ENCODE data around the gene TEC.

TEC gene

DNA sequence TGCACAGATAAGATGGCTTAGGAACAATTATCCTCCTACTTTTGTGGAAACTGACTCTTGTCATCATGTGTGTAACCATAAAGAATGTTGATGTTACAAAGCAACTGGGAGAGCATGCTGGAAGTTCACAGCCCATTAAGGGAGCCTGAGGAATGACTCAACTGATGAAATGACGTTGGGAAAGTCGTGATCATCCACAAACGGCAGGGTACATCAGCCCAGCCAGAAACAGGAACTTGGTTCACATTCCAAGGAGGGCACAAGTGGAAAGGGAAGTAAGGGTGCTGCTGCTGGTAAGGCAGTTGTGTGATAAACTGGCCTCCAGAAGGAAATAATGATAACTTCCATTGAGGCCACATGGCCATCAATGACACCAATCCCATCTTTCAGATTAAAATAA, 6.7 kb downstream of the TEC start:
- Histone ChIP-seq H3K14ac (ENCODE audit: low read length) (no peak overlapping the region), H2BK5ac (ENCODE audit: low read length) (no peak overlapping the region), H3K79me1 (ENCODE audit: low read depth, low read length) (no peaks in the 10 kb centered on the region), H2BK12ac (ENCODE audit: low read length) (no peak overlapping the region), H3K4me2 (ENCODE audit: insufficient read depth, low read length, poor library complexity, severe bottlenecking) (no peak overlapping the region), H4K91ac (ENCODE audit: low read depth, low read length, poor library complexity) (no peak overlapping the region), H2AK5ac (ENCODE audit: low read depth, low read length) (no peak overlapping the region), H4K8ac (ENCODE audit: low read depth, low read length) (no peak overlapping the region), H3K4ac (ENCODE audit: low read length) (no peak overlapping the region), H3K4me3 (ENCODE audit: low read length in 2 of 2) (no peak overlapping the region), H3K23ac (ENCODE audit: low read depth, low read length, poor library complexity) (no peak overlapping the region), H3K9me3 (replicated peaks in 1 of 2; ENCODE audit: control insufficient read depth in 2 of 2, insufficient read depth in 1 of 2, low read depth in 1 of 2, low read length in 2 of 2) (no peaks in the 10 kb centered on the region), H3K9ac (ENCODE audit: low read depth, low read length, poor library complexity) (no peak overlapping the region), H3K27ac (replicated peaks; ENCODE audit: low read length) (no peak overlapping the region), H2AFZ (ENCODE audit: low read length) (no peak overlapping the region), H3K36me3 (replicated peaks in 1 of 2; ENCODE audit: control insufficient read depth in 2 of 2, insufficient read depth in 2 of 2, low read length in 2 of 2) (no peaks in the 10 kb centered on the region), H2BK120ac (ENCODE audit: low read depth, low read length) (no peak overlapping the region), H2BK15ac (ENCODE audit: low read length) (no peak overlapping the region), H3K27me3 (ENCODE audit: control insufficient read depth in 3 of 3, insufficient read depth in 3 of 3, low read depth in 1 of 3, low read length in 3 of 3) (peaks cover 0 to 10% (median 0%) of the 10 kb centered on the region in 3 experiments), H3K18ac (ENCODE audit: low read length) (no peak overlapping the region), H3K4me1 (ENCODE audit: control insufficient read depth in 2 of 2, insufficient read depth in 1 of 2, low read depth in 1 of 2, low read length in 2 of 2) (no peaks in the 10 kb centered on the region)
- no peak for DNase-seq (ENCODE audit: low spot score)
- WGBS, 2 donors (ENCODE audit: extremely low coverage in 2 of 2, insufficient read length in 2 of 2, insufficient replicate concordance in 1 of 2) = no CpG with 5 or more reads among the region's 3 CpGs

DNA sequence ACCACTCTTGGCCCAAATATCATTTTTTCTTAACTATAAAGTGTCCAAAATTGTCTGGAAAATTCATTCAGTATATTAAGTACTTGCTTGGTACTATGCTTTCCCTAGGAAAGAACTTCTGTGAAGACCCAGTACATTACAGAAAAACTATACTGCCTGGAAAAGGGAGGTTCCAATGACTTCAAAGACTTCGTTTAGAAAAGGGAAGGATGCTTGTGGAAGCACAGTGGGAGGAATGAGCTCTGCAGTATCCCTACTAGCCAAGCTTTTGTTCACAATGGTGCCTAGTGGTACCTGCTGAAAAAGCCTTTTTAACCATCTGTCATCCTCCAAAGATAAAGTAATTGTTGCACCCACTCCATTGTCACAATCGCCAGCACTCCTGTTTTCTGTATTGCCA, 7.2 kb downstream of the TEC start:
- H3K23ac ChIP-seq (ENCODE audit: low read depth, low read length, poor library complexity) = no peak overlapping the region
- WGBS, 2 donors (ENCODE audit: extremely low coverage in 2 of 2, insufficient read length in 2 of 2, insufficient replicate concordance in 1 of 2) = no CpG with 5 or more reads among the region's 2 CpGs
- no peak overlapping the region for H4K8ac ChIP-seq (ENCODE audit: low read depth, low read length)
- no peak overlapping the region for H3K4me2 ChIP-seq (ENCODE audit: insufficient read depth, low read length, poor library complexity, severe bottlenecking)
- H3K36me3 ChIP-seq (replicated peaks in 1 of 2; ENCODE audit: control insufficient read depth in 2 of 2, insufficient read depth in 2 of 2, low read length in 2 of 2) = no peaks in the 10 kb centered on the region
- no peak overlapping the region for H2BK5ac ChIP-seq (ENCODE audit: low read length)
- peaks cover 0 to 5% (median 0%) of the 10 kb centered on the region in 3 experiments for H3K27me3 ChIP-seq (ENCODE audit: control insufficient read depth in 3 of 3, insufficient read depth in 3 of 3, low read depth in 1 of 3, low read length in 3 of 3)
- no peak overlapping the region for H2BK120ac ChIP-seq (ENCODE audit: low read depth, low read length)
- H3K9me3 ChIP-seq (replicated peaks in 1 of 2; ENCODE audit: control insufficient read depth in 2 of 2, insufficient read depth in 1 of 2, low read depth in 1 of 2, low read length in 2 of 2) = no peaks in the 10 kb centered on the region
- H3K4me3 ChIP-seq (ENCODE audit: low read length in 2 of 2) = no peak overlapping the region
- H2BK15ac ChIP-seq (ENCODE audit: low read length) = no peak overlapping the region
- no peaks in the 10 kb centered on the region for H3K4me1 ChIP-seq (ENCODE audit: control insufficient read depth in 2 of 2, insufficient read depth in 1 of 2, low read depth in 1 of 2, low read length in 2 of 2)
- H2AFZ ChIP-seq (ENCODE audit: low read length) = no peak overlapping the region
- no peak overlapping the region for H3K14ac ChIP-seq (ENCODE audit: low read length)
- no peak overlapping the region for H2BK12ac ChIP-seq (ENCODE audit: low read length)
- DNase-seq (ENCODE audit: low spot score) = no peak
- no peak overlapping the region for H3K18ac ChIP-seq (ENCODE audit: low read length)
- H3K4ac ChIP-seq (ENCODE audit: low read length) = no peak overlapping the region
- no peak overlapping the region for H3K9ac ChIP-seq (ENCODE audit: low read depth, low read length, poor library complexity)
- no peak overlapping the region for H4K91ac ChIP-seq (ENCODE audit: low read depth, low read length, poor library complexity)
- H3K79me1 ChIP-seq (ENCODE audit: low read depth, low read length) = no peaks in the 10 kb centered on the region
- no peak overlapping the region for H3K27ac ChIP-seq (replicated peaks; ENCODE audit: low read length)
- H2AK5ac ChIP-seq (ENCODE audit: low read depth, low read length) = no peak overlapping the region

DNA sequence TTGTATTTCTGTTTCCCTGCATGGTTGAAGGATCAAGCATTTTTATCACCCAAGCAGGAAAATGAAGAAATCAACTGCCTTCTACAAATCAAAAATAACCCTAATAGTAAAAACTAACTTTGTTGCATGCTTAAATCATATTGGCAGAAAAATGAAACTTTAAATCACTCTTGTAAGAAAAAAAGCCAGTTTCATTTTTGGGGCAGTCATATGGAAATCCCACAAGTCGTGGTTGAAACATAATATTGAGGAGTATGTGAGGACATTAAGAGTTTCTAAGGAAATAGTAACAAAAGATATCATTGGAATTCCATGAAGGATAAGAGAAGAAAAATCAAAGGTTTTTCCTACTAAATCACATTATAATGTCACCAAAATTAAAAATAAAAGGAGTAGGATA, 8.4 kb downstream of the TEC start:
- no peak overlapping the region for H3K23ac ChIP-seq (ENCODE audit: low read depth, low read length, poor library complexity)
- WGBS, 2 donors (ENCODE audit: extremely low coverage in 2 of 2, insufficient read length in 2 of 2, insufficient replicate concordance in 1 of 2) = no CpG with 5 or more reads among the region's 1 CpG
- H3K4me3 ChIP-seq (ENCODE audit: low read length in 2 of 2) = no peak overlapping the region
- H2AFZ ChIP-seq (ENCODE audit: low read length) = no peak overlapping the region
- no peak overlapping the region for H2BK12ac ChIP-seq (ENCODE audit: low read length)
- no peak overlapping the region for H3K4ac ChIP-seq (ENCODE audit: low read length)
- no peak overlapping the region for H4K8ac ChIP-seq (ENCODE audit: low read depth, low read length)
- H3K27ac ChIP-seq (replicated peaks; ENCODE audit: low read length) = no peak overlapping the region
- H3K4me2 ChIP-seq (ENCODE audit: insufficient read depth, low read length, poor library complexity, severe bottlenecking) = no peak overlapping the region
- H3K36me3 ChIP-seq (replicated peaks in 1 of 2; ENCODE audit: control insufficient read depth in 2 of 2, insufficient read depth in 2 of 2, low read length in 2 of 2) = no peaks in the 10 kb centered on the region
- H3K14ac ChIP-seq (ENCODE audit: low read length) = no peak overlapping the region
- H2BK5ac ChIP-seq (ENCODE audit: low read length) = no peak overlapping the region
- H2AK5ac ChIP-seq (ENCODE audit: low read depth, low read length) = no peak overlapping the region
- no peak overlapping the region for H4K91ac ChIP-seq (ENCODE audit: low read depth, low read length, poor library complexity)
- no peak overlapping the region for H2BK15ac ChIP-seq (ENCODE audit: low read length)
- no peak overlapping the region for H2BK120ac ChIP-seq (ENCODE audit: low read depth, low read length)
- H3K27me3 ChIP-seq (ENCODE audit: control insufficient read depth in 3 of 3, insufficient read depth in 3 of 3, low read depth in 1 of 3, low read length in 3 of 3) = no peaks in the 10 kb centered on the region
- no peak overlapping the region for H3K9ac ChIP-seq (ENCODE audit: low read depth, low read length, poor library complexity)
- DNase-seq (ENCODE audit: low spot score) = no peak
- H3K9me3 ChIP-seq (replicated peaks in 1 of 2; ENCODE audit: control insufficient read depth in 2 of 2, insufficient read depth in 1 of 2, low read depth in 1 of 2, low read length in 2 of 2) = no peaks in the 10 kb centered on the region
- no peaks in the 10 kb centered on the region for H3K79me1 ChIP-seq (ENCODE audit: low read depth, low read length)
- no peak overlapping the region for H3K18ac ChIP-seq (ENCODE audit: low read length)
- no peaks in the 10 kb centered on the region for H3K4me1 ChIP-seq (ENCODE audit: control insufficient read depth in 2 of 2, insufficient read depth in 1 of 2, low read depth in 1 of 2, low read length in 2 of 2)

DNA sequence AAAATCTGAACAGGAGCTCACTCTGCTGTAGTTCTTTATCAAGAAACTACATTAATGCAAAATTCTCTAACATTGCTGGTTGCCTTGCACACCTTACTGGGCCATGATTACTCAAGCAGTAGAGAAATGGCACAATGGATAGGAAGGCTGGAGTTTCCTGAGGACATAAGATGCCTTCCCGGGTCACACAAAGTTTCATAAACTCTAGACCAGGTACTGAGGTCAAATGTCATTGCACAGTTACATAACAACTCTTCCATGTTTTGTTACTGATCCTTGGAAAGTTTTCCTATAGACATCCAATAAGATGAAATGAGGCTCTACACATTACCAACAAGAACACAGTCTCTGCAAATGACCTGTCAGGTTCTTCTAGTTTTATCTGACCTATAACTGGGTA, 9.9 kb downstream of the TEC start:
- no peaks in the 10 kb centered on the region for H3K4me1 ChIP-seq (ENCODE audit: control insufficient read depth in 2 of 2, insufficient read depth in 1 of 2, low read depth in 1 of 2, low read length in 2 of 2)
- H2BK120ac ChIP-seq (ENCODE audit: low read depth, low read length) = no peak overlapping the region
- H3K4me3 ChIP-seq (ENCODE audit: low read length in 2 of 2) = no peak overlapping the region
- no peak overlapping the region for H3K9ac ChIP-seq (ENCODE audit: low read depth, low read length, poor library complexity)
- H3K14ac ChIP-seq (ENCODE audit: low read length) = no peak overlapping the region
- no peak for DNase-seq (ENCODE audit: low spot score)
- H3K79me1 ChIP-seq (ENCODE audit: low read depth, low read length) = no peaks in the 10 kb centered on the region
- no peaks in the 10 kb centered on the region for H3K36me3 ChIP-seq (replicated peaks in 1 of 2; ENCODE audit: control insufficient read depth in 2 of 2, insufficient read depth in 2 of 2, low read length in 2 of 2)
- no peak overlapping the region for H4K91ac ChIP-seq (ENCODE audit: low read depth, low read length, poor library complexity)
- H4K8ac ChIP-seq (ENCODE audit: low read depth, low read length) = no peak overlapping the region
- no peak overlapping the region for H3K18ac ChIP-seq (ENCODE audit: low read length)
- H3K9me3 ChIP-seq (replicated peaks in 1 of 2; ENCODE audit: control insufficient read depth in 2 of 2, insufficient read depth in 1 of 2, low read depth in 1 of 2, low read length in 2 of 2) = no peaks in the 10 kb centered on the region
- H2BK15ac ChIP-seq (ENCODE audit: low read length) = no peak overlapping the region
- no peak overlapping the region for H2AFZ ChIP-seq (ENCODE audit: low read length)
- no peak overlapping the region for H3K23ac ChIP-seq (ENCODE audit: low read depth, low read length, poor library complexity)
- no CpG with 5 or more reads among the region's 1 CpG for WGBS, 2 donors (ENCODE audit: extremely low coverage in 2 of 2, insufficient read length in 2 of 2, insufficient replicate concordance in 1 of 2)
- no peak overlapping the region for H3K27ac ChIP-seq (replicated peaks; ENCODE audit: low read length)
- H2AK5ac ChIP-seq (ENCODE audit: low read depth, low read length) = no peak overlapping the region
- no peaks in the 10 kb centered on the region for H3K27me3 ChIP-seq (ENCODE audit: control insufficient read depth in 3 of 3, insufficient read depth in 3 of 3, low read depth in 1 of 3, low read length in 3 of 3)
- H2BK5ac ChIP-seq (ENCODE audit: low read length) = no peak overlapping the region
- no peak overlapping the region for H3K4ac ChIP-seq (ENCODE audit: low read length)
- H2BK12ac ChIP-seq (ENCODE audit: low read length) = no peak overlapping the region
- H3K4me2 ChIP-seq (ENCODE audit: insufficient read depth, low read length, poor library complexity, severe bottlenecking) = no peak overlapping the region

Measured in neuronal stem cell (in vitro differentiated cells).